Stromal cell of bone marrow (primary cell): Measurements from ENCODE around the gene LYPD8.
"Not testable (repeated sequence)": the region's sequence is repeated elsewhere in the genome, so short reads cannot be mapped to it uniquely, and the experiment has no call there.

Source experiments
- DNase-seq: peaks from one replicate; pipeline ENCODE4 v3.0.0-alpha.2; 2012; ENCODE audit warnings: low read depth

LYPD8 gene, protein sequence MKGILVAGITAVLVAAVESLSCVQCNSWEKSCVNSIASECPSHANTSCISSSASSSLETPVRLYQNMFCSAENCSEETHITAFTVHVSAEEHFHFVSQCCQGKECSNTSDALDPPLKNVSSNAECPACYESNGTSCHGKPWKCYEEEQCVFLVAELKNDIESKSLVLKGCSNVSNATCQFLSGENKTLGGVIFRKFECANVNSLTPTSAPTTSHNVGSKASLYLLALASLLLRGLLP

DNA sequence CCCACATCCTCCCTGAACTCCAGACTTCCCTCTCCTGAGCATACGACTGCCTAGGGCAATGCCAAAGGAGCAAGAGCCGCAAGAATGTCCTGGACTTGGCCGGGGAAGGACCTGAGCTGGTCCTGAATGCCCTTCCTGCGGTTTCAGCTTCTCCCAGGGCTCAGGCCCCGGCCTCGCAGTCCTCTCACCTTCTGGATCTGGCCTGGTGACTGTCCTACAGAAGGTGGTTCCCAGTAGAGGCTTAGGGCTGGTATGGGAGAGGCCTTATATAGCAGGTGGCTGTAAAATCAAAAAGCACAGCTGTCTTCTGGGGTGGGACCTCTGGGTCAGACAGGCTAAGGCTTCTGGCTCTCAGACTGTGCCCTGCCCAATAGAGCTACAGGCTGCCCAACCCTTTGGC lies at the start of gene LYPD8:
LYPD8 (minus strand) TSS at position 243 of the 400 bp plus-strand sequence. CDS start 4,678 bp downstream, outside the sequence.
- DNase-seq: no peak

DNA sequence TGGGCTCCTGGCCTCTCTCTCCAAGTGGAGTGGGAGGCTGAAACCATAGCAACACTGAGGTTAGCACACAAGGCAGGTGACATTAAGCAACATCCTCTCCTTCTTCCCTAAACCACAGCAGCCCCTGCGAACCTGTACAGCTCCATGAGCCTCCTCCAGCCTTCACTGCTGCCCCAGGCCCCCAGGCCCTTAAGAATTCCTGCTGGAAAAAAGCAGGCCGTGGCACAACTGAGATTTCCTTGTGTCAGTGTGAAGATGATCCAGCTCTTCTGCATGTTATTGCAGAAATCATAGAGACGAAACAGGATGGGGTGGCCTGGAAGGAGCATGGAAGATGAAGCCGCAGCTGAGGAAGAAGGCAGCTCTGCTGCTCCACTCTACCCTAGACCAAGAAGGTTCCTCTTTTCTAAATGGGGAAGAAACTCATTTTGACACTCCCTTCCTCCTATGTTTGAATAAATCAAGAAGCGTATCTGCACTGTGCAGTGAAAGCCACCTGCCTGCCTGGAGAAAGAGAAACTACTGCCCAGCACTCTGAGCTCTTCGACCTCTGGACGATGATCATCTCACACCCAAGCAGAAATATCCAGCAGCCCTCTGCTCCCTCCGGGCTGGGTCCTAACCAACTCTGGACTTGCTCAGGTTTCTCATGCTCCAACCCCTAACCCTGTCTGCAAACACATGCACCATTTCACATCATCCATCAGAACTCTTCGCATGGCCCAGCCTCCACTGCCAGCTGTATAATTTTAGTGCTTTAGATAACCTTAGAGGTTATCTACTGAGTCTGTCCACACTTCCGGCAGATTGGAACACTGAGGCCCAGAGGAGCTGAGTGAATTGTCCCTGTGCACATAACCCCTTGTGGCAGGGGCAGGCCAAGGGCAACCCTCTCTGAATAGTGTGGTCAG lies 49.5 kb upstream of the LYPD8 start:
- no peak for DNase-seq

DNA sequence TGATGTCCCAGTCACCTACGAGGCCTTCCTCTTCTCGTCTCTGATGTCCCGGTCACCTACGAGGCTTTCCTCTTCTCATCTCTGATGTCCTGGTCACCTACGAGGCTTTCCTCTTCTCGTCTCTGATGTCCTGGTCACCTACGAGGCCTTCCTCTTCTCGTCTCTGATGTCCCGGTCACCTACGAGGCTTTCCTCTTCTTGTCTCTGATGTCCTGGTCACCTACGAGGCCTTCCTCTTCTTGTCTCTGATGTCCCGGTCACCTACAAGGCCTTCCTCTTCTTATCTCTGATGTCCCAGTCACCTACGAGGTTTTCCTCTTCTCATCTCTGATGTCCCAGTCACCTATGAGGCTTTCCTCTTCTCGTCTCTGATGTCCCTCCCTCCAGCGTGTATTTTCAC lies 47.9 kb upstream of the LYPD8 start:
- DNase-seq: not testable (repeated sequence)

DNA sequence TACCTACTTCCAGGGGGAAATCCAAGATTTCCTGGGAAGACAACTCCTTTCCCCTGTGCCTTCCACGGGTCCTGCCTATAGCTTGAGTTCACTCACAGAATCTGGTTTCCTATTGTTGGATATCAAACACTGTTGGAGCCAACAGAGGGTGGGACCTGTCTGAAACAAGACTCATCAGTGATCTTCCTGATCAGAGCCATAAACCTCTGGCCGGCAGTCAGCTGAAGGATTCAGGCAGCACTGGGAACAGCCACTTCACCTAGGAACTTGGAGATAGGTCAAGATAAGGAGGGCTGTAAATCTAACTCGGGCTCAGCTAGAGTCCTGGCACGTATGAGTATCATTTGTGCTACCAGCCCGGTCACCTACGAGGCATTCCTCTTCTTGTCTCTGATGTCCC lies 46.9 kb upstream of the LYPD8 start:
- DNase-seq: no peak

DNA sequence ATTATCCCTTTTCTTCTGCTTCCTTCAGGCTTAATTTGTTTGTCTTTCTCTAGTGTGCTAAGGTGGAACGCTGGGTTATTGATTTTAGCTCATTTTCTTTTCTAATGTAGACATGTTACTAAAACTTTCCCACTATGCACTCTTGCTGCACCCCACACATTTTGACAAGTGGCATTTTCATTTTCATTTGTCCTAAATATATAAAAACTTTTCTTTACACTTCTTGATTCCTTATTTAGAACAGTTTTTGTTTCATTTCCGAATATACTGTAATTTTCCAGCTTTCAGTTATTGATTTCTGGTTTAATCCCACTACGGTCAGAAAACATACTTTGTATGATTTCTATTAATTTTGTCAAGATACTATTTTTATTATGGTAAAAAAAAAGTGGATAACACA lies 44.9 kb upstream of the LYPD8 start:
- no peak for DNase-seq

DNA sequence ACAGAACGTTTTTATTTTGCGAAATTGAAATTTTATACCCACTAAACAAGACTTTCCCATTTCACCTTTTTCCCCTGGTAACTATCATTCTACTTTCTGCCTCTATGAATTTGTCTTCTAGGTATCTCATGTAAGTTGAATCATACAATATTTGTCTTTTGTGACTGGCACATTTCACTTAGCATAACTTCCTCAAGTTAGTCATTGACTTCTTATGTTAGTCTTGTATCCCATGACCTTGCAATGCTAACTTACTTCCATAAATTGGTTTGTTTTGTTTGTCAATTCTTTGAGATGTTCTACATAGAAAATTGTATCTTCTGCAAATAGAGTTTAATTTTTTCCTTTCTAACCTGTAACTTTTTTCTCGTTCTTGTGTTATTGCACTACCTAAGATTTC lies 43.2 kb upstream of the LYPD8 start:
- DNase-seq: no peak

DNA sequence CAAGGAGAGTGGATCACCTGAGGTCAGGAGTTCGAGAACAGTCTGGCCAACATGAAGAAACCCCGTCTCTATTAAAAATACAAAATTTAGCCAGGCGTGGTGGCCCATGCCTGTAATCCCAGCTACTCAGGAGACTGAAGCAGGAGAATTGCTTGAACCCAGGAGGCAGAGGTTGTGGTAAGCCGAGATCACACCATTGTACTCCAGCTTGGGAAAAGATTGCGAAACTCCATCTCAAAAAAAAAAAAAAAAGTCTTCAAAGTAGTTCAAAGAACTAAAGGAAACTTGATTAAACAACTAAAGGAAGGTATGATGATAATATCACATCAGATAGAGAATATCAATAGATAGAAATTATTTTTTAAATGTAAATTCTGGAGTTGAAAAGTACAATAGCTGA lies 39.1 kb upstream of the LYPD8 start:
- DNase-seq: not testable (repeated sequence)

DNA sequence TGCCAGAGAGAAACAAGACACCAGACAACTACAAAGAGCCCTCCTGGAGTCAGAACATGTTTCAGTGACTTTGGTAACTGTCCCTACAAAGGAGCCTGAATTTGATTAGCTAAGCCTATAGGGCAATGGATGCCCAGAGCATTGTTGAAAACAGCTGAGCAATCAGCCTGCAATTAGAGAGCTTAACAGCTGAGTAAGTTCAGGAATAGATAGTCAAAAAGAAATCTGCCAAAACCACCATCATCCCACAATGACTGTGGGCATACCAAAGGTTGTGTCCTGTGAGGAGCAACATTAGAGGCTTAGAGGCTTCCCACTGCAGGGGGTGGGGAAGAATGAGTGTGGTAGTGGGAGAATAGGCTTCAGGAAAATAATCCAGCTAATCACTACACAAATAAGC lies 38.0 kb upstream of the LYPD8 start:
- no peak for DNase-seq

DNA sequence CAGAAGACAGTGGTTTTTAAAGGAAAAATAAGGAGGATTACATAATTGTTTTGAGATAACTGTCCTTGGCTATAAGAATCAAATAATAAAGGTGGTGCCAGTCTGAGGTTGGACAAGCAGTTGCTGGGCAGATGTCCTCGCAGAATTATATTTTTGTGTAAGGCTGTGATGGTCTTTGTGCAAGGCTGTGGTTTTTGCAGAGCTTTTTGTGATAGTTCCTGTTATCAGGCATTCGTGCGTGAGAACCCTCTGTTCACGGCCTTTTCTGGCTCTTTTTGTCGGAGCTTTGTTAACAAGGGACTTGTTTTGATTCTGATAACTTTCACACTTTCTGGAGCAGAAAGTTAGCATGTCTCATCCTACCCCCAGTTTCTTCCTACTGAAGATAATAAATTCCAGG lies 36.8 kb upstream of the LYPD8 start:
- no peak for DNase-seq

DNA sequence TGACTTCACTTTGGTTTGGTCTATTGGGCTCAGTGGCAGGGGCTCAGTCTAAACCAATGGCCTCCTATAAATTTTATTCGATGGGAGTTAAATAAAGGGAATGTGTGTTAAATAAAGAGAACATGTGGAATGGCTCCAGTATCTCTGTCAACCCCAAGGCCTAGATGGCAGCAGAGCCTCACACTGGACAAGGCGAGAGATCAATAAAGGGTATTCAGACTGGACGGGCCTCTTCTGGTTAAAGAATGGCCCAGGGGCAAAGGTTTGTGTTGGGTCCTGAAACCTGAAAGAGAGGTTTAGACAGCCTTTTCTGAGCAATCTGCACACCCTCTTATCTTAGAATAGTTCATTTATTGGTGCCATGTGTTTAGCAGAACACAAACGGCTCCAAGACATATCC lies 35.5 kb upstream of the LYPD8 start:
- DNase-seq: no peak

DNA sequence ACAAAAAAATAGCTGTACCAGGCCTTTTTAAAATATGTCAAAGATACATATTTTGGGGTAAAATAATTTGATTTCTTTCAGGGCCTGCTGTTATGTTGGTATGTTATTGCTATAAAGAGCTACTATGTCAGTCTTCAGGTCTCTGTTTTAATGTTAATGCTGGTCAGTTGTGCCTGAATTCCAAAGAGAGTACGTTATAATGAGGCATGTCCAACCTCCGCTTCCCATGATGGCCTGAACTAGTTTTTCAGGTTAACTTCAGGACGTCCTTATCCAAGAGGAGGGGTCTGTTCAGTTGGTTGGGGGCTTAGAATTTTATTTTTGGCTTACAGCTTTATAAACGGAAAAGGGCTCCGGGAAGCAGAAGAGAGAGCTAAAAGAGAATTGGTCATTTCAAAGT lies 34.9 kb upstream of the LYPD8 start:
- no peak for DNase-seq

DNA sequence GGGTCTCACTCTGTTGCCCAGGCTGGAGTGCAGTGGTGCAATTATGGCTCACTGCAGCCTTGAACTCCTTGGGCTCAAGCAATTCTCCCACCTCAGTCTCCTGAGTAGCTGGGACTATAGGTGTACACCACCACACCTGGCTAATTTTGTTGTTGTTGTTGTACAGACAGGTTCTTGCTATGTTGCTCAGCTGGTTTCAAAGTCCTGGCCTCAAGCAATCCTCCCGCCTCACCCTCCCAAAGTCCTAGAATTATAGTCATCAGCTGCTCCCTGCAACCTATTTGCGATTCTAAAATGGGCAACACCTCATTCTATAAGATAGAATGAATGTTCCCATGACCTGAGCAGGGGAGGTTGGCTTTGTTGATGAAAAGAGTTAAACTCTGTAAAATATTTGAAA lies 33.8 kb upstream of the LYPD8 start:
- DNase-seq: not testable (repeated sequence)

DNA sequence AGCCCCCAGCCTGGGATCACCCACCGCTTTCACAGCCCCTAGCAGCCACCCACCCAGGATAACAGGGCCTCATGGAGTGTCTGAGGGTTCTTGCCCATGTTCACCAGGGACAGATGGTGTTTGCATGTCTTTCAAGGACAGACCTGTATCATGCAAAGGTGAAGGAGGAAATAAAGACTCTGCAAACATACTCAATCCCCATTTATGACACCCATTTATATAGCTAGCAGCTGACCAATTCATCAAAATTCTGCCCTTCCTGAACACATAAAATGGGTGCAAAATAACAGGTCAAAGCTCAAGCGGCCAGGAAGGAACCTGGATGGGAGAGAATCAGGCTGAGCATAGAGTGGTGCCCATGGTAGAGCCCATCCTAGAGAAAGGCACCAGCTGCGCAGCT lies 32.8 kb upstream of the LYPD8 start:
- no peak for DNase-seq

DNA sequence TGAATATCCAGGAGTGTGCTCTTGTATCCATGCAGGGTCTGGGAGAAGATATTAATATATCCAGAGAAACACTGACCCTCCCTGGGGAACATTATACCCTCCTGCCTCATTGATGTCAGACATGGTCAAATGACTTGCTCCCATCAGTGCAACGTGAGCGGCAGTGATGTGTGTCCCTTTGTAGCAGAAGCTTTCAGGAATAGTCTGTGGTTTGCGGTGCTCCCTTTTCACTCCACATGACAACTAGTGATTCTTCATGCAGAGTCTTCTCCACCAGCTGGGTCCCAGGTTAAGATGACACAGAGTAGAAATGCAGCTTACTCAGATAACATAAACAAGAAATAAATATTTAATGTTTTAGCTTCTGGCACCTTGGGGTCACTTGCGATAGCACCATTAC lies 31.9 kb upstream of the LYPD8 start:
- DNase-seq: no peak

DNA sequence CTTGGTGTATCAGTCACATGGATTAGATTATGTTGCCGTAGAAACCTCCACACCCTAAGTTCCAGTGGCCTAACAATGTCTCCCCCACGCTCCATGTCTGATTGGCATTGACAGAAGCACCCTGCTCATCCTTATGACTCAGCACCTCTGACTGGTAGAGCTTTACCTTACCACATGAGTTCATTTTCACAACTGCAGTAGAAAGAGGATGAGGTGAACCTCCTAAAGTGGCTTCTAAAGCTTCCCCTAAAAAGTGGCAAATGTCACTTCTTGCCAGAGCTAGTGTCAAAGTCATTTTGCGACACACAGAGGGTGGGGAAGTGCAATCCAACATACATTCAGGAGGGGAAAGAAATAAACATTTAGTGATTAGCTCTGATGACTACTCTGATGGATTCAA lies 30.6 kb upstream of the LYPD8 start:
- DNase-seq: no peak

DNA sequence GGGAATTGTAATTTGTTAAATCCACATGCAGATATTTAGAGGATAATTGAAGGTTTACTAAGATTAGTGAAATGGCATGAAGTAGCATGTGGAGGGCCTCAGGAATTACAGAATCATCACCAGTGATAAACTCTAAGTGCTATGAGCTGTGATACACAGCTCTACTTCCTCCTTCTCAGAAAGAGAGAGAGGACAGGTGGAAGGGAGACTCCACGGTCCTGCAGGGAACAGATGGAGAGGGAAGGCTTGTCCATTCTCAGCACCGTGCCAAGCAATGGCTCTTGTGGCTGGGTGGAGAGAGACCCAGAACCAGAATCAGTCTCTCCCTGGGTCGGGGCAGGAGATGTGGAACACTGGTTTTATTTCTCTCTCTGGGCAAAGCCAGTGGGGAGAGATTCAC lies 27.8 kb upstream of the LYPD8 start:
- no peak for DNase-seq

DNA sequence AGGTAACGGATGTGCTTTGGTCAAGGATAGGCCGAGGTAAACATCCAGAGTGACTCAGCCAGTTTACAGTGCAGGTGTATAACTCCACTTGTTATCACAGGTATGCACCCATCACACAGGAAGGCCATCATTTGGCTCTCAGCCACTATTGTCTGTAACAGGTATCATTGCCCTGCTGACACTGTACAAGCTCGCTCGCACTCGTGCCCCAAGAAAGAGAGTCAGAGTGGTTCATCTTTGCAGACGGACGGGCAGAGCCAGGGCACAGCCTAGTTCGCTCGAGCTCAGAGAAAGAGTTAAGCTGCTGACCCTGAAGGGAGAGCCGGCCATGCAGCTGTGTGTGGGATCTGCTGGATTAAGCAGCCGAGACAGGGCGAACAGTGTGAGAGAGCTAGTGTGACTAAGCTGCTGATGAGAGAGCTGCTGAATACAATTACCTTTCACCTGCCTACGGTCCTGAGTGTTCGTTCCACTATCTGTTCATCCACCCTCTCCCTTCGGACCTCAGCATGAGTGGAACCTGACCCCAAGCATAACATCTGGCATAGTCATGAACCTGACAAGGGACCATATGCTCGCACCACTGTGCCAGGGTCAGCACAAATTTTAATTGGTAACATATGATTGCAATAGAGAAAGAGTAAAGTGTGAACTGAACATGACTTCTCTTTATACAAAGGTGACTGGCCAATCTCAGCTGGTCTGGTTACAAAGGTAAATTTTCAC lies 27.0 kb upstream of the LYPD8 start:
- no peak for DNase-seq

DNA sequence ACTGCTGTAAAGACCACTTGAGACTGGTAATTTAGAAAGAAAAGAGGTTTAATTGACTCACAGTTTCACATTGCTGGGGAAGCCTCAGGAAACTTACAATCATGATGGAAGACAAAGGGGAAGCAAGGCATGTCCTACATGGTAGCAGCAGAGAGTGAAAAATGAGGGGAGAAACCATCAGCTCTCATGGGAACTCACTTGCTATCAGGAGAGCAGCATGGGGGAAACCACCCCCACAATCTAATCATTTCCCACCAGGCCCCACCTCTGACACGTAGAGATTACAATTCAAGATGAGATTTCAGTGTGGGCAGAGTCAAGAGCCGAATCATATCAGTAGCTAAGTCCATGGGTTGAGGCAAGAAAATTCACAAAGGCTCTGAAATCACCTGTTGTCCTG lies 23.8 kb upstream of the LYPD8 start:
- DNase-seq: no peak

DNA sequence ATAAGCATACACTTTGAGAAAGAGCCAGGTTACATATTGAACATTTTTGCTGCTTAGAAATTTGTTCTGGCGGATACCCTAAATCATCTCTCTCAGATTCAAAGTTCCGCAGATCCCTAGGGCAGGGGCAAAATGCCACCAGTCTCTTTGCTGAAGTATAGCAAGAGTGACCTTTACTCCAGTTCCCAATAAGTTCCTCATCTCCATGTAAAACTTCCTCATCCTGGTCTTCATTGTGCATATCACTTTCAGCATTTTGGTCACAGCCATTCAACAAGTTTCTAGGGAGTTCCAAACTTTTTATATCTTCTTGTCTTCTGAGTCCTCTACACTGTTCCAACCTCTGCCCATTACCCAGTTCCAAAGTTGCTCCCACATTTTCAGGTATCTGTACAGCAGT lies 23.3 kb upstream of the LYPD8 start:
- DNase-seq: no peak

DNA sequence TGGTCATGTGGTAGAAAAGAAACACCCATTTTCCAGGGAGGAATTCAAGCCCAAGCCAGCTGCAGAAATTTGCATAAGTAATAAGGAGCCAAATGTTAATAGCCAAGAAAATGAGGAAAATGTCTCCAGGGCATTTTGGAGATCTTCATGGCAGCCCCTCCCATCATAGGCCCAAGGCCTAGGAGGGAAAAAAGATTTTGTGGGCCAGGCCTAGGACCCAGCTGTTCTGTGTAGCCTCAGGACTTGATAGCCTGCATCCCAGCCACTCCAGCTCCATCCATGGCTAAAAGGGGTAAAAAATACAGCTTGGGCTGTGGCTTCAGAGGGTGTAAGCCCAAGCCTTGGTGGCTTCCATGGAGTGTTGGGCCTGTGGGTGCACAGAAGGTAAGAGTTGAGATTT lies 21.4 kb upstream of the LYPD8 start:
- no peak for DNase-seq

DNA sequence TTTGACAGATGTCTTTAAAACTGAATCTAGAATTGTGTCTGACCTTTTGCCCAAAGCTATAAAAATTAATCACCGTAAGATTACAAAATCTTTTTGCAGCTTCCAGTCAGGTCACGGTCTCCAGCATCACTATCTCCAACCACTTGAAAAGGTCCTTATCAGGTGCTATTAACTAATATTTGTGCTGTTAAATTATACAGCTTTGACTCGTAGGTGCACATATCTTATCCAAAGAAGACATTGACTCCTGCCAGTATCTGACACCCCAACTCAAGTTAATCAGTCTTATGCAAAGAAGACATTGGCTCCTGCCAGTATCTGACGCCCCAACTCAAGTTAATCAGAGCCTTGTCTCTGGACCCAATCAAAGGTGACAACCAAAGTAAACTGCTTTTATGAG lies 19.9 kb upstream of the LYPD8 start:
- no peak for DNase-seq

DNA sequence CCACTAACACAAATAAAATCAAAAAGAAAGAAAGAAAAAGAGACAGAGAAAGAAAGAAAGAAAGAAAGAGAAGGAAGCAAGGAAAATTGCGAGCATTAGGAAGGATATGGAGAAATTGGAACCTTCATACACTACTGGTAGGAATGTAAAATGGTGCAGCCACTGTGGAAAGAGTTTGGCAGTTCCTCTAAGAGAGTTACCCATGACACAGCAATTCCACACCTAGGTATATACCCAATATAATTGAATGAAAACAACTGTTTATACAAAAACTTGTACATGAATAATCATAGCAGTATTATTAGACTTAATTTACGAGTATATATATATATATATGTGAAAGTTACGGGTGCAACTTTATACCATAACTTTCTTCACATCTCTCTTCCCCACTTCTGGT lies 4.1 kb upstream of the LYPD8 start:
- no peak for DNase-seq

DNA sequence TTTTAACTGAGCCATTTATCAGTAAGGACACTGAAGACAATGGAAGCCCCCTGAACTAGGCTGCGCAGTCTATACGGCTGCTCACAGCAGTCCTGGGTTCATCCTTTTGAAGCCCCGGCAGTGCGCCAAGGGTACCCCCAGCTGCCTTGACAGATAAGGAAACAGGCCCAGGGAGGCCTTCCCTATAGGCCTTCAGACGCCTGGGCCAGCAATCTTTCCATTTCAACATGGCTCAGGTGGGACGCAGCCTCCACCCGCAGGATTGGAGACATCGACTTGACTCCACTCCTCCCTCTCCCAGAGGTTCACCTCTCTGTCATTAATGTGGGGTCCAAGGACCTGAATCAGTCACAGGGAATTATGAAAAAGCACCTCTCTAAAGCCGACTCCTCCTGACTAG lies 2.8 kb upstream of the LYPD8 start:
- DNase-seq: no peak
